Natural killer cell treated with Interleukin-12 subunit alpha and Interleukin-12 subunit beta and Interleukin-15 and Interleukin-18, amount 100 ng/mL, for 72 hours (primary cell): ENCODE measurements around the gene SMKR1. TPM values are rescaled to one million over a fixed set of nuclear protein-coding genes. Genes with fewer than 3 reads are reported as not detected.
"Not testable (repeated sequence)": the region's sequence is repeated elsewhere in the genome, so short reads cannot be mapped to it uniquely, and the experiment has no call there.

Experiments
- ATAC-seq, 2 donors: fragments of 150-1000 bp; cut with Tn5 transposase in 1 of 2; sonication (Bioruptor Pico), chemical (Tn5 transposase) in 1 of 2; 2 replicates each; pipeline ENCODE4 v1.10.0; 2021
- DNase-seq: peaks from one replicate; pipeline ENCODE4 v3.0.0; 2022; ENCODE audit warnings: low spot score
- H3K27ac Mint-ChIP-seq, 2 donors: 1 replicate in 1 of 2; 2 replicates in 1 of 2; pipeline ENCODE4 v1.8.0; 2022; ENCODE audit warnings: mixed read lengths in 2 of 2, mild to moderate bottlenecking in 1 of 2, moderate library complexity in 1 of 2
- H3K27me3 Mint-ChIP-seq, 2 donors: 1 replicate in 1 of 2; 2 replicates in 1 of 2; pipeline ENCODE4 v1.8.0; 2022; ENCODE audit warnings: mixed read lengths in 2 of 2
- H3K36me3 Mint-ChIP-seq: one replicate; pipeline ENCODE4 v1.8.0; 2022; ENCODE audit warnings: mixed read lengths
- H3K4me1 Mint-ChIP-seq, 2 donors: 1 replicate in 1 of 2; 2 replicates in 1 of 2; pipeline ENCODE4 v1.8.0; 2022; ENCODE audit warnings: low read depth in 2 of 2, mixed read lengths in 2 of 2, mild to moderate bottlenecking in 1 of 2
- H3K4me3 Mint-ChIP-seq: one replicate; pipeline ENCODE4 v1.8.0; 2022; ENCODE audit warnings: mixed read lengths
- H3K9me3 Mint-ChIP-seq: 2 replicates; pipeline ENCODE4 v1.8.0; 2022; ENCODE audit warnings: mixed read lengths
- total RNA-seq, 2 donors: library from RNA; stranded (reverse); gene quantifications; one replicate each; pipeline ENCODE4 v1.2.3, GENCODE V29; 2022

Gene SMKR1
- total RNA-seq, 2 donors from 2014 or later: 2.1 to 3.6 TPM

- Mint-ChIP-seq H3K27ac (no peak overlapping the region), H3K36me3 (no peaks in the 10 kb centered on the region), H3K9me3 (no peaks in the 10 kb centered on the region), H3K4me3 (no peak overlapping the region), H3K4me1 (peaks cover 0 to 8% of the 10 kb centered on the region in 2 donors), H3K27me3 (no peaks in the 10 kb centered on the region)
- no peak for ATAC-seq
- no peak for DNase-seq
Measured at GRCh38 chr7:129469930-129470329, 32.4 kb upstream of the SMKR1 start.

GRCh38 chr7:129470411-129470810 is 31.9 kb upstream of the SMKR1 start:
- H3K4me1 Mint-ChIP-seq: peaks cover 0 to 8% of the 10 kb centered on the region in 2 donors
- no peak overlapping the region for H3K4me3 Mint-ChIP-seq
- DNase-seq (no peak), ATAC-seq (no peak)
- H3K9me3 Mint-ChIP-seq: no peaks in the 10 kb centered on the region
- H3K27ac Mint-ChIP-seq: no peak overlapping the region
- H3K27me3 Mint-ChIP-seq: no peaks in the 10 kb centered on the region
- no peaks in the 10 kb centered on the region for H3K36me3 Mint-ChIP-seq

- no peaks in the 10 kb centered on the region for H3K9me3 Mint-ChIP-seq
- no peaks in the 10 kb centered on the region for H3K36me3 Mint-ChIP-seq
- no peak for DNase-seq
- no peaks in the 10 kb centered on the region for H3K27me3 Mint-ChIP-seq
- no peak overlapping the region for H3K4me3 Mint-ChIP-seq
- ATAC-seq: peak in 1 of 2 donors; percentile 39
- H3K4me1 Mint-ChIP-seq: peaks cover 0 to 8% of the 10 kb centered on the region in 2 donors
- no peak overlapping the region for H3K27ac Mint-ChIP-seq
Measured at GRCh38 chr7:129471402-129471827, 30.9 kb upstream of the SMKR1 start.

- DNase-seq, H3K9me3 Mint-ChIP-seq, H3K4me1 Mint-ChIP-seq, H3K27me3 Mint-ChIP-seq, ATAC-seq, H3K36me3 Mint-ChIP-seq, H3K27ac Mint-ChIP-seq, H3K4me3 Mint-ChIP-seq: not testable (repeated sequence)
Measured at GRCh38 chr7:129475931-129476330, 26.4 kb upstream of the SMKR1 start.

GRCh38 chr7:129476398-129476797 is 25.9 kb upstream of the SMKR1 start:
- ATAC-seq, H3K4me3 Mint-ChIP-seq, H3K27ac Mint-ChIP-seq, H3K27me3 Mint-ChIP-seq, H3K4me1 Mint-ChIP-seq, H3K36me3 Mint-ChIP-seq, DNase-seq, H3K9me3 Mint-ChIP-seq: not testable (repeated sequence)

- no peaks in the 10 kb centered on the region for H3K27me3 Mint-ChIP-seq
- H3K4me3 Mint-ChIP-seq: no peak overlapping the region
- DNase-seq: no peak
- H3K36me3 Mint-ChIP-seq: no peaks in the 10 kb centered on the region
- H3K27ac Mint-ChIP-seq: no peak overlapping the region
- no peak for ATAC-seq
- no peaks in the 10 kb centered on the region for H3K9me3 Mint-ChIP-seq
- H3K4me1 Mint-ChIP-seq: no peaks in the 10 kb centered on the region
Measured at GRCh38 chr7:129479831-129480230, 22.5 kb upstream of the SMKR1 start.

- no peak for ATAC-seq
- no peak overlapping the region for H3K4me3 Mint-ChIP-seq
- no peaks in the 10 kb centered on the region for H3K27me3 Mint-ChIP-seq
- no peak overlapping the region for H3K27ac Mint-ChIP-seq
- H3K4me1 Mint-ChIP-seq: no peaks in the 10 kb centered on the region
- no peaks in the 10 kb centered on the region for H3K9me3 Mint-ChIP-seq
- no peak for DNase-seq
- H3K36me3 Mint-ChIP-seq: no peaks in the 10 kb centered on the region
Measured at GRCh38 chr7:129480674-129481363, 21.5 kb upstream of the SMKR1 start.

- H3K36me3 Mint-ChIP-seq, DNase-seq, H3K4me3 Mint-ChIP-seq, H3K9me3 Mint-ChIP-seq, H3K27ac Mint-ChIP-seq, H3K27me3 Mint-ChIP-seq, ATAC-seq, H3K4me1 Mint-ChIP-seq: not testable (repeated sequence)
Measured at GRCh38 chr7:129481376-129481775, 21.0 kb upstream of the SMKR1 start.

GRCh38 chr7:129482781-129483180 is 19.6 kb upstream of the SMKR1 start:
- Mint-ChIP-seq H3K4me1 (no peaks in the 10 kb centered on the region), H3K27ac (no peak overlapping the region), H3K9me3 (no peaks in the 10 kb centered on the region), H3K4me3 (no peak overlapping the region), H3K36me3 (no peaks in the 10 kb centered on the region), H3K27me3 (no peaks in the 10 kb centered on the region)
- ATAC-seq: no peak
- no peak for DNase-seq

- no peaks in the 10 kb centered on the region for H3K27me3 Mint-ChIP-seq
- ATAC-seq (no peak), DNase-seq (no peak)
- no peaks in the 10 kb centered on the region for H3K9me3 Mint-ChIP-seq
- no peaks in the 10 kb centered on the region for H3K4me1 Mint-ChIP-seq
- no peaks in the 10 kb centered on the region for H3K36me3 Mint-ChIP-seq
- no peak overlapping the region for H3K4me3 Mint-ChIP-seq
- H3K27ac Mint-ChIP-seq: no peak overlapping the region
Measured at GRCh38 chr7:129489491-129489890, 12.8 kb upstream of the SMKR1 start.

- DNase-seq: no peak
- H3K9me3 Mint-ChIP-seq: no peaks in the 10 kb centered on the region
- no peak for ATAC-seq
- H3K27ac Mint-ChIP-seq: no peak overlapping the region
- H3K4me1 Mint-ChIP-seq: peaks cover 11 to 15% of the 10 kb centered on the region in 2 donors
- no peaks in the 10 kb centered on the region for H3K27me3 Mint-ChIP-seq
- H3K36me3 Mint-ChIP-seq: no peaks in the 10 kb centered on the region
- no peak overlapping the region for H3K4me3 Mint-ChIP-seq
Measured at GRCh38 chr7:129492391-129492790, 9.9 kb upstream of the SMKR1 start.

- no peaks in the 10 kb centered on the region for H3K27me3 Mint-ChIP-seq
- no peak for ATAC-seq
- H3K4me3 Mint-ChIP-seq: no peak overlapping the region
- no peaks in the 10 kb centered on the region for H3K36me3 Mint-ChIP-seq
- H3K4me1 Mint-ChIP-seq: peaks cover 17 to 23% of the 10 kb centered on the region in 2 donors
- H3K9me3 Mint-ChIP-seq: no peaks in the 10 kb centered on the region
- H3K27ac Mint-ChIP-seq: peak overlapping the region in 1 of 2 donors; percentile 12
- DNase-seq: no peak
Measured at GRCh38 chr7:129493555-129493954, 8.8 kb upstream of the SMKR1 start.

- DNase-seq: no peak
- Mint-ChIP-seq H3K27ac (peak overlapping the region in 1 of 2 donors; percentile 12), H3K4me3 (no peak overlapping the region), H3K9me3 (no peaks in the 10 kb centered on the region), H3K36me3 (no peaks in the 10 kb centered on the region), H3K4me1 (peaks cover 17 to 23% of the 10 kb centered on the region in 2 donors), H3K27me3 (no peaks in the 10 kb centered on the region)
- ATAC-seq: peak; percentile 66 to 84
Measured at GRCh38 chr7:129494041-129494440, 8.3 kb upstream of the SMKR1 start.

- no peak for ATAC-seq
- H3K27me3 Mint-ChIP-seq: no peaks in the 10 kb centered on the region
- DNase-seq: no peak
- no peak overlapping the region for H3K27ac Mint-ChIP-seq
- H3K36me3 Mint-ChIP-seq: no peaks in the 10 kb centered on the region
- no peaks in the 10 kb centered on the region for H3K9me3 Mint-ChIP-seq
- H3K4me1 Mint-ChIP-seq: peaks cover 27 to 36% of the 10 kb centered on the region in 2 donors
- no peak overlapping the region for H3K4me3 Mint-ChIP-seq
Measured at GRCh38 chr7:129495987-129496386, 6.3 kb upstream of the SMKR1 start.

GRCh38 chr7:129496653-129497052 is 5.7 kb upstream of the SMKR1 start:
- Mint-ChIP-seq H3K27me3 (no peaks in the 10 kb centered on the region), H3K9me3 (no peaks in the 10 kb centered on the region), H3K27ac (peak overlapping the region in 1 of 2 donors; percentile 2), H3K36me3 (no peaks in the 10 kb centered on the region), H3K4me3 (peak overlapping the region; percentile 6), H3K4me1 (peaks cover 31 to 43% of the 10 kb centered on the region in 2 donors)
- ATAC-seq: peak in 1 of 2 donors; percentile 71
- no peak for DNase-seq
